GM19468 (cell line): Measurements from ENCODE around the gene FADS1.

ENCODE experiments used
- ATAC-seq: cut with Tn5 transposase; IDR thresholded peaks from one replicate; pipeline ENCODE4 v1.9.1; 2021; ENCODE audit warnings: mild to moderate bottlenecking, moderate library complexity, moderate number of reproducible peaks; ENCODE audit not compliant: unreplicated experiment; ENCODE audit errors: extremely low read depth

Gene FADS1

DNA sequence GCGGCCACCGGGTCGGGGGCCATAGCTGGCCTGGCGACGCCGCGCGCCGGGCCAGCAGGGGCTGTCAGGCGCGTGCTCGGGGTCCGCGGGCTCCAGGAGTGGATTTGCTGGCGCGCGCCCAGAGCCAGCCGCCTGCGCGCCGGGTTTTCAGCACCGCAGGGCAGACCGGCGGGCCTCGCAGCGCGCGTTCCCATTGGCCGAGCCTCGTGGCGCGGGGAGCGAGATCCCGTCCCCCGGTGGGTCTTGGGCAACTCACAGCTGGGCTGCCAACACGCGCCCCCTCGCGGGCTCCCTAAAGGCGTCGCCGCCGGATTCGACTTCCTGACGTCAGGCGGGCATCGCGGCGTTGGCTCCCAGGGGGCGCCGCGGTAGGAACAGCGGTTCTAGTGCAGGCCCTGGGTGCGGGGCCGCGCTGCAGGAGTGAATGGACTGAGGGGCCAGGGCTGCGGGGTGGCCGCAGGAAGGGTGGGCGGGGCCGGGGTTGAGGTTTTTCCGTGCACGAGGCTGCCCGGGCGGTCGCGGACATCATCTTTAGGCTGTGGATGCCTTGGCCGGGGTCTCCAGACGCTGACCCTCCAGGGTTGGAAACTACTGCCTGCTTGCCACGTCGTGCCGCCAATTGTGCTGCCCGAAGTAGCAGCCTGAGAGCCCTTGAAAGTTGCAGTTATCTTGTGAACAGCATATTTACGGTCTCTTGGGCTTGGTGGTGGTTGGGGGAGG lies at the start of gene FADS1:
Gene FADS1, minus strand, starts transcription at position 268 of the 720 bp plus-strand sequence. Its CDS starts 74 bp downstream, at position 194.
- peak; percentile 25 for ATAC-seq

DNA sequence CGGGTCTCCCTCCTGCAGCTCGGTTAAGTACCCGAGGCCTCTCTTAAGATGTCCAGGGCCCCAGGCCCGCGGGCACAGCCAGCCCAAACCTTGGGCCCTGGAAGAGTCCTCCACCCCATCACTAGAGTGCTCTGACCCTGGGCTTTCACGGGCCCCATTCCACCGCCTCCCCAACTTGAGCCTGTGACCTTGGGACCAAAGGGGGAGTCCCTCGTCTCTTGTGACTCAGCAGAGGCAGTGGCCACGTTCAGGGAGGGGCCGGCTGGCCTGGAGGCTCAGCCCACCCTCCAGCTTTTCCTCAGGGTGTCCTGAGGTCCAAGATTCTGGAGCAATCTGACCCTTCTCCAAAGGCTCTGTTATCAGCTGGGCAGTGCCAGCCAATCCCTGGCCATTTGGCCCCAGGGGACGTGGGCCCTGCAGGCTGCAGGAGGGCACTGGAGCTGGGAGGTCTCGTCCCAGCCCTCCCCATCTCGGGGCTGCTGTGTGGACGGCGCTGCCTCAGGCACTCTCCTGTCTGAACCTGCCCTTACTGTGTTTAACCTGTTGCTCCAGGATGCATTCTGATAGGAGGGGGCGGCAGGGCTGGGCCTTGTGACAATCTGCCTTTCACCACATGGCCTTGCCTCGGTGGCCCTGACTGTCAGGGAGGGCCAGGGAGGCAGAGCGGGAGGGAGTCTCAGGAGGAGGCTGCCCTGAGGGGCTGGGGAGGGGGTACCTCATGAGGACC lies 49.6 kb upstream of the FADS1 start:
- ATAC-seq = no peak

DNA sequence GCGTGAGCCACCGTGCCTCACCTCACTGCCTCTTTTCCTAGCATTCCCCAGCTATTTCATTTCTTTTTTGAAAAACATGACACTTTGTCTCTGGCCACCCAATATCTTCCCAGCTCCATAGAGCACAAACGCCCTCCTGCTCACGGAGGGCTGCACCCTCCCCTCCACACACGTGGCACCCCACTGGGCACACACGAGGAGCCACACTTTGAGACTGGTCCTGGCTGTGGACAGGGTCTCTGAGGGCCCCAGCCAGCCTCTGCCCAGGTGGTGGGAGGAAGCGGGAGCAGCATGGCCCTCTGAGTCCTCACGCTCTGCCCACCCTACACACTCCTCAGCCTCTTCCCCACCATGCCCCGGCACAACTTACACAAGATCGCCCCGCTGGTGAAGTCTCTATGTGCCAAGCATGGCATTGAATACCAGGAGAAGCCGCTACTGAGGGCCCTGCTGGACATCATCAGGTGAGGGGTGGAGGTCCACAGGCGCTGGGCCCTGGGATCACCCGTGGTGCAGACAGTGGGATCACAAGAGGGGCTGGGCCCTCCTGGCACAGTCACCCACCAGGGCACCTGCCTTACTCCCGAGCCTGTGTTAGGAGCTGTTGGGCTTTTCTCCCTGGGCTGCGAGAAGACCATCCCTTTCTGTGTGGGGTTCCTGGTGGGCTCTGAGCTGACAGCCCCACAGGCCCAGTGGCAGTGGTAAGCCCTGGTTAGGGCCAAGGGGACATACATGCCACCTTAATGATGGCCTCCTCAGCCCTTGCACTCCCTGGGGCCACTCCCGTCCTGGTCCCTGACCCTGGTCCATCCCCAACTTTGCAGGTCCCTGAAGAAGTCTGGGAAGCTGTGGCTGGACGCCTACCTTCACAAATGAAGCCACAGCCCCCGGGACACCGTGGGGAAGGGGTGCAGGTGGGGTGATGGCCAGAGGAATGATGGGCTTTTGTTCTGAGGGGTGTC lies 48.3 kb upstream of the FADS1 start:
- ATAC-seq = no peak

DNA sequence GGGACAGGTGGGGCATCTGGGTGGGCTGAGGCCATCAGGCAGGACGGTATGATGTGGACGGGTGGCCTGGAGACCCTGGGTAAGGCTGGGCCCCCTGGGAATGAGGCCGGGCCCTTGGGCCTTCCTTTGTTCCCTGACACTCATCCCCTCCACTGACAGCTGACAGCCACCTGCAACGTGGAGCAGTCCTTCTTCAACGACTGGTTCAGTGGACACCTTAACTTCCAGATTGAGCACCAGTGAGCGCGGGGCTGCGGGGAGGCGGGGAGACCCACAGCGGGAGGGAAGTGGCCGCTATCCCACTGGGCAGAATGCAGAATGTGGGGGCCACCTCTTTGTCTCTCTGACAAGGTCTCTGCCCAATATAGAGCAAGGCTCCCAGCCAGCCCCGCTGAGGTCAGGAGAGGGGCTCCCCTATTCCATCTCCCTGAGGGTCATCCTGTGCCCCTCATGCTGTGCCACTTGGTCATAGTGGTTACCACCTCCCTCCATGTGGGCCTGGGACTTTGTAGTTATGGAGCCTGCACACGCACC lies 46.8 kb upstream of the FADS1 start:
- no peak for ATAC-seq

DNA sequence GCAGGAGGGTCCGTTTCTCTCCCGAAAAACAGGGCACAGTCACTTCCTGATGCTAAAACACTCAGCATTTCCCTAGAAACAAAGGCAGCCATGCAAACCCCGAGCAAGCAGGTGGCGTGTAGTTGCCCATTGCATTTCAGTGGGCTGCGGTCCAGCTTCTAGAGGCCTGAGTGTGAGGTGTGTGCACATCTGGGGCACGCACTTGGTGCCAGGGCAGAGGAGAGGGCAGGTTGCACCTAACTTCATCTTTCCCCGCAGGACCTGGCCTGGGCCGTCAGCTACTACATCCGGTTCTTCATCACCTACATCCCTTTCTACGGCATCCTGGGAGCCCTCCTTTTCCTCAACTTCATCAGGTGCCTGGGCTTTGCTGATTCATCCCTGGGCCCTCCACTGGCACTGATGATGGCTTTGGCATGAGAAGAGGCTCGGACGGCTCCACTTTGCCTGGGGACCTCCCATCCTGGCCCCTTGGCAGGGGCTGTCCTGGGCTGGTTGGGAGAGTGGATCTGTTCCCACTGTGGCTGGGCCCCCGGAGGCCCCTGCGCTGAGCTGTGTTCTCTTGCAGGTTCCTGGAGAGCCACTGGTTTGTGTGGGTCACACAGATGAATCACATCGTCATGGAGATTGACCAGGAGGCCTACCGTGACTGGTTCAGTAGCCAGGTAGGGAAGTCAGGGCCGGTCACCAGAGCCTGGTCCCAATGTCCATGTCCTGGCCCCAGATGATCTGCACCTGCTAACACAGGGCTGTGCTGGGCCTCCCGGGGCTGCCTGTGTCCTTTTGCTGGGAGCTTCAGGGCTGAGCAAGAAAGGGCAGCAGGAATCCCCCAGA lies 46.1 kb upstream of the FADS1 start:
- ATAC-seq = no peak

DNA sequence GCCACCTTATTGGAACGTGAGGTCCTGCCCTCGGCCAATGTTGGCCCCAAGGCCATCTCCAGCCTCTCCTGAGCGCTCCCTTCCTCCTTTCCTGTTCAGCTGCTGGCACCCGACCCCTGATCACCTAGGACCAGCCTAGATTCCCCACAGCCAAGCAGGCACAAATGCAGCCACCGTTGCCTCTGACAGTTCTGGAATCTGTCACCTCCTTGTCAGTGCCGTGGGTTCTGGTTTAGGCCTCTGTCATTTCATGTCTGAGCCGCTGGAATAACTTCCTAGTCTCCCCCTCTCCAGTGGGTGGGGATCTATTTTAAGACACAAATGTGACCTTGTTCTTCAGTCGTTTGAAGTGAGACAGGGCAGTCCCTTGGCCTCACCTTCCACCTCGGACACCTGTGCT lies 44.8 kb upstream of the FADS1 start:
- ATAC-seq = no peak

DNA sequence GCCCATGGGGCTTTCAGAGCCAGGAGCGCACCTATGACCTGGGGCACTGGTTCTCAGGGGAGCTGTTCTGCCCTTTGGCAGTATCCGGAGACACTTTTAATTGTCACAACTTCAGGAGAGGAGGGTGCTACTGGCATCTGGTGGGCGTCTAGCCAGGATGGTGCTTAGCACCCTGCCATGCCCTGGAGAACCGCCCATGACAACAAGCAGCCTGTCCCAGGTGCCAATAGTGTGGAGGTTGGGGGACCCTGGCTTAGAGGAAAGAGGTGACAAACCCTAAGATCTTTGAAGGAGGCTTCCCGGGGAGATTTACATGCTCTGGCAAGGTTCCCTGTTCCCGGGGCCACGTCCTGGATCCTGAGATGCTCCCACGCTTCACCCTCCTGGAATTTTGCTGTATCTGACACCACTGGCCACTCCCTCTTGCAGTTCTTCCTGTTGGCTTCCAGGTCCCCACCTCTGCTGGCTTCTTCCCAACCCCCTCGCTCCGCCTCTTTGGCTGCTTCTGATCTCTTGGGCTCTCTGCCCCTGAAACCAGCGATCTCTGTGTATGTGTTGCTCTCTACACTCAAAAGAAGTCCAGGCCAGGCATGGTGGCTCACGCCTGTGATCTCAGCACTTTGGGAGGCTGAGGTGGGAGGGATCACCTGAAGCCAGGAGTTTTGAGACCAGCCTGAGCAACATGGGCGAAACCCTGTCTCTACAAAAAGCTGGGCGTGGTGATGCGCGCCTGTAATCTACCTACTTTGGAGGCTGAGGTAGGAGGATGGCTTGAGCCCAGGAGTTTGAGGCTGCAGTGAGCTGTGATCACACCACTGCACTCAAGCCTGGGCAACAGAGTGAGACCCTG lies 43.5 kb upstream of the FADS1 start:
- ATAC-seq = no peak

DNA sequence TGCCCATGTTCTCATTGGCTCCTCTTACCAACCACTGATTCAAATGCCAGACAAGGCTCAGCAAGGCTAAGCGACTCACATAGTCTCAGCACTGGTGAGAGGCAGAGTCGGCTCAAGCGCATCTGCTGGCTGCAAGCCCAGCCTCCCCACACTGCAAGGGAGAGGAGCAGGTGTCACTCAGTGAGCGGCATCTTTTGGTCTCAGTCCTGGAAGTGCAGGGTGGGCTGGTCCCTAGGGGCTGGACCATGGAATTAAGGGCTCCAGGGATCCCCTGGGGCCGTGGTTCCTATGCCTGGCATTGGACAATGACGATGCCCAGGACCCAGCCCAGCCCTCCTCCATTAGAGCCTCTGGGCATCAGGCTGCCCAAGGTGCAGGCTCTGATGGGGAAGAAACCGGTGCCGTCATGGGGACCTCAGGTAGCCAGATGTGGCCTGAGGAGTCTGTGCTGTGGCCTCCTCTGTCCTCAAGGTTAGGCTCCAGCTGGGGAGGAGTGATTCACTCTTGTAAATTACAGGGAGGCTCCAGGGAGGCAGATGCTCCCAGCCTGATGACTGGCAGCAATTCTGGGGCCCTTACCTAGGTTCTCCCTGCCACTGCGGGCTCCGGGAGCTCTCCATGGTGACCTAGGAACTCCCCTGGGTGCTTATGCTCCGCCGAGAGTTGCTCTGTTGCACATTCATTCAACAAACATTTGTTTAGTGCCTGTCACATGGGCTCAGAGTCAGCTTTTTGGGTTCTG lies 39.3 kb upstream of the FADS1 start:
- no peak for ATAC-seq

DNA sequence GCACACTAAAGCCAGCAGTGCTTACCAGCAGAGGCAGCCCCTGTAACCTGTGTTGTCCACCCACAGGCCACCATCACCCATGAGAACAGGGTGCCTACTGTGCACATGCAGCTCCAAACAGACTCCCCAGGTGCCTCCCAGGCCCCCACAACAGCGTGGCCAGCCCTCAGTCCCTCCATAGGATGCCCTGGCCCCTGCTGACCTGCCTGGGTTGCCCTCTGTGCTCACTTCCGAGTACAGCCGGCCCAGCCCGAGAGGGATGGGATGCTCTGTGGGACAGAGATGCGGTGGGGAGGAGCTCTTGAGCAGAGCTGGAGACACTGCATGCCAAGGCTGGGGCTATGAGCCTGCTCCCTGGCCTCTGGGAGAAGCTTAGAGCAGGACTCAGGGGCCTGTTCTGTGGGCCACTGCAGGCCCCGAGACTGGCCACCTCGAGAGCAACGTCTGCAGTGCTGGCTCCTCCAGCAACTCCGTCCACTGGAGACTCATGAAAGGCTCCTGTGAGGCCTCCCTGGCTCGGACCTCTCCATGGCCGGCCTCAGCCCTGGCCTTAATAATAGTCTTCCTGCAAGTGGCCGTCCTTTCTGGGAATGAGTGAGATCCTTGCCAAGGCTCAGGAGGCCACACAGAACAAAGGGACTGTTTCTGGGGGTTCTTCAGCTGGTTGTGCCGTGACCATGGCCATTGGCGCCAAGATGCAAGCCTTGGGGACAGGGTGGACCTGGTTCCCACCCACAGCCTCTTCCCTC lies 38.3 kb upstream of the FADS1 start:
- no peak for ATAC-seq

DNA sequence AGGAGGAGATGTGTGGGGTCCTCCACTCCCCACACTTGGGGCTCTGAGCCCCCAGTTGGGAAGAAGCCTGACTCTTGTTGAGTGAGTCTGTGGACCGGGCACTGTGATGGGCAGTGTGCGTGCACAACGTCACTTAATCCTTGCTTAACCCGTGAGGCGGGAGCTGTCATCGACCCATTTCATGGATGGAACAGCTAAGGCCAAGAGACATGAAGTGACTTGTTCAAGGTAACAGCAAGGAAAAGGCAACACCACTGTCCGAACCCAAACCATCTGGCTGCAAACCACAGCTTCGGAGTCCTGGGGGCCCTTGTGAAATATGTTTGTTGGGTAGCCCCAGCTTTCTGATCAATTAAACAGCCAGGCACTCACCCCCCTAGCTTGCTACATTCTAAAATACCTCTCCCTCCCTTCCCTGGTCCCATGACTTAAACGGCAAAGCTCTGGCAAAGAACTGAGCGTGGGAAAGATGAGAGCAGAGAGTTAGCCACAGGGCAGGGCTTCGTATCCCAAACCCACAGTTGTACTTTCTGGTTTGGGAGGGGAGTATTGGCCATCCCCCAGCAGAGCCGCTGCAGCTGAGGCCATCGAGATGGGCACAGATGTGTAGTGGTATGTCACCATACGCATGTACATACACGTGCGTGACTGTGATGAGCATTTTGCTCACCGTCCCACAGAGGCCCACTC lies 37.5 kb upstream of the FADS1 start:
- ATAC-seq = no peak

DNA sequence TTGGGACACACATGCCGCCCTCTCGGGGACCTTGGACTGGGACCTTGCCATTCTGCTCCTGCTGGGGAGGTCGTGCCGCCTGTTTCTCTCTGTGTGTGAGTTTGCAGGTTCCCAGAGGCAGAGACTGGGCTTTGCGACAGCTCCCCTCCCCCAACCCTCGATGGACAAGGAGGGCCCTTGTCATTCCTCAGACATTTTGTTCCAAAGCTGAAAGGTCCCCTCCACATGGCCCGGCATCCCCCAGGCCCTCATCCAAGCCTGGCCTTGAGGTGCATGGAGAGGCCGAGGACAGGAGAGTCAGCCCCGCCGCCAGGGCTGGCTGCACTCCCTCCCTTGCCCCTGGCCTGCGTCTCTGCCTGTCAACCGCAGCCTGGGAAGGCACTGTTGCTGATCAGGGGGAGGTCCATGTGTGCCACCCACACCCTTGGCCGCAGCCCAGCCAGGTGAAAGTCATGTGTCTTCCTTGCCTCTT lies 36.9 kb upstream of the FADS1 start:
- ATAC-seq = no peak

DNA sequence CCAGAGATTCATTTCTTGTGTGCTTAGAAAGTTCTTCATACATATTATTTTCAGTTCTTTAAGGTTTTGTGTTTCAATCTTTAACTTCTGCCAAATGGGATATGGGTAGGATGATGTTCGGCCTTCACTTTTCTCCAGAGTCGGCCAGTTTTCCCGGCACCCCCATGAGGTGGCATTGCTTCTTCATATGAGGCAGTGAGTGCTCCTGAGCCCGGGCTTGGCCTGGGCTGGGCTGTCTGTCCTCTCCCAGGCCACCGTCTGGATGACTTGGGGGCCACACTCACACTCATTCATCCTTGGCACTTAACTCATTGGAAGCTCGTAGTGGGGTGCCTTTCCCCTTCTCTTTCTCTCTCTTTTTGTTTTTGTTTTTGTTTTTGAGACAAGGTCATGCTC lies 35.1 kb upstream of the FADS1 start:
- no peak for ATAC-seq

DNA sequence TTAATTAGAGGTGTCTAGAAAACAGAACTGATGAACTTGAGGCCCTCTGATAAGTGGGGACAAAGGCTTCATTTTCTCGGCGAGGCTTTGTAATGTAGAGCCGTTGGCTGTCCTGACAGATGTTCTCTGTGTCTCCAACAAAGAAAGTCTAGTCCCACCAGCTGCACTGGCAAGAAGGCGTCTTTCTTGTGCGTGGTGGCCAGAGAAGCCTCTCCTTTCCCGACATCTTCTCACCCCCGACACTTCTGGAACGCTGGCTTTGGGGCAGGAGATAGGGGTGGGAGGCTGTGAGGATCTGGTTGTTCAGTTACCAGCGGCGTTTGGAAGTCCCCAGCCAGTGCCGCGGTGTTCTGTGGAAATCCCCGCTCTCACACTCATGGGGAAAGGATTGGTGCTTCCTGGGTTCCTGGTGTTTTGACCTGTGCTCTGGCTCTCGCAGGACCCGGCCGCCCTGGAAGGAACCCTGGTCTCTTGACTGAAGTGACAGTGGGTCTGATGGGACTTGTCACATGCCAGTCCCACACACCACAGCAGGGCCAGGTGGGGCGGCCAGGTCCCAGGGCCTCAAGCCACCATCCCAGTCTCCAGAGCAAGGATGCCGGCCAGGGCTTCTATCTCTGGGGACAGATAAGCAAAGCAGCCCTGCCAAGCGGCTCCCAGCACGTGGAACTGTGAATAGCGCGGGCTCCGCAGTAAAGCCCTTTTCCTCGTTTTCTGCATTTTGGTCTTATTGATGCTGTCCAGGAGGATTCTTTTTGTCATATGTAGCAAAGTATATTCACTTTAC lies 34.5 kb upstream of the FADS1 start:
- no peak for ATAC-seq

DNA sequence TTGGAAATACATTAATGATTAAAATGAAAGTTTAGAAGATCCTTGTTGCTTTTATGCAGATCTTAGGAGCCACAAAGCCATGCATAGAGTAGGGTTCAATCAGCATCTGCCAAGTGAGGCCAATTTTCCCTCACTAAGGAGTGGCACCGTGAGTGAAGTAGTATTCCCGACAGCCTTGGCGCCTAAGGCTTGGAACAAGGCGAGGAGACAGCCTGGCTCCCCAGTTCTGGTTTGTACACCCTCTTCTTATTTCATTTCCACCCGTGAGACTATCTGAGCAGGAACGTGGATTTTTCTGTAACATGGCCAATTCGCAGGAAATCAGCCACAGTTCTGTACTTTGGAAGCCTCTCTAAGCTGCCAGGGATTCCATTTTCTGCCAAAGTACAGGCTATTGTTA lies 33.9 kb upstream of the FADS1 start:
- no peak for ATAC-seq

DNA sequence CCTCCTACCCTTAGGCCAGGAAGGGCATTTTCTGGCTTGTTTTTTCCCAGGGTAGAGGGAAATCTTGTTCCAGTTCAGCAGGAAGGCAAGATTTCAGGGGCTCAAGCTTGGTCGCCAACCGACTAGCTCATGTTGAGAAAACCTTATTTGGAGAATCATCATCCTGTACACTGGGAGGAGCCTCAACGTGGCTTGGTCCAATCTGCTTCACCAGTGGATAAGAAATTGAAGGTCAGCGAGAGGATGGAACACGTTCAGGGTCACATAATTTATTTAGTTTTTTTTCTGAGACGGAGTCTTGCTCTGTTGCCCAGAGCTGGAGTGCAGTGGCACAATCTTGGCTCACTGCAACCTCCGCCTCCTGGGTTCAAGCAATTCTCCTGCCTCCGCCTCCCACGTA lies 31.8 kb upstream of the FADS1 start:
- no peak for ATAC-seq
